ENCODE data around the gene EEF1A1.

DNA sequence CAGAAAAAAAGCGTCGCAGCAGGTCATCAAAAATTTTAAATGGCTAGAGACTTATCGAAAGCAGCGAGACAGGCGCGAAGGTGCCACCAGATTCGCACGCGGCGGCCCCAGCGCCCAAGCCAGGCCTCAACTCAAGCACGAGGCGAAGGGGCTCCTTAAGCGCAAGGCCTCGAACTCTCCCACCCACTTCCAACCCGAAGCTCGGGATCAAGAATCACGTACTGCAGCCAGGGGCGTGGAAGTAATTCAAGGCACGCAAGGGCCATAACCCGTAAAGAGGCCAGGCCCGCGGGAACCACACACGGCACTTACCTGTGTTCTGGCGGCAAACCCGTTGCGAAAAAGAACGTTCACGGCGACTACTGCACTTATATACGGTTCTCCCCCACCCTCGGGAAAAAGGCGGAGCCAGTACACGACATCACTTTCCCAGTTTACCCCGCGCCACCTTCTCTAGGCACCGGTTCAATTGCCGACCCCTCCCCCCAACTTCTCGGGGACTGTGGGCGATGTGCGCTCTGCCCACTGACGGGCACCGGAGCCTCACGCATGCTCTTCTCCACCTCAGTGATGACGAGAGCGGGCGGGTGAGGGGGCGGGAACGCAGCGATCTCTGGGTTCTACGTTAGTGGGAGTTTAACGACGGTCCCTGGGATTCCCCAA lies at the start of gene EEF1A1:
- TF ChIP-seq POLR2AphosphoS5 (IDR thresholded peaks at IDR 0.05; ENCODE audit: low read depth, low read length) (peak; percentile 100), TAF1 (IDR thresholded peaks at IDR 0.05; ENCODE audit: borderline replicate concordance, insufficient read depth, low read length) (peak; percentile 100), SIN3A (IDR thresholded peaks at IDR 0.05; ENCODE audit: borderline replicate concordance, insufficient read depth, low read length) (peak; percentile 90; the same call in 1 of the 2 replicates)
- TF ChIP-seq, protein P1, sequence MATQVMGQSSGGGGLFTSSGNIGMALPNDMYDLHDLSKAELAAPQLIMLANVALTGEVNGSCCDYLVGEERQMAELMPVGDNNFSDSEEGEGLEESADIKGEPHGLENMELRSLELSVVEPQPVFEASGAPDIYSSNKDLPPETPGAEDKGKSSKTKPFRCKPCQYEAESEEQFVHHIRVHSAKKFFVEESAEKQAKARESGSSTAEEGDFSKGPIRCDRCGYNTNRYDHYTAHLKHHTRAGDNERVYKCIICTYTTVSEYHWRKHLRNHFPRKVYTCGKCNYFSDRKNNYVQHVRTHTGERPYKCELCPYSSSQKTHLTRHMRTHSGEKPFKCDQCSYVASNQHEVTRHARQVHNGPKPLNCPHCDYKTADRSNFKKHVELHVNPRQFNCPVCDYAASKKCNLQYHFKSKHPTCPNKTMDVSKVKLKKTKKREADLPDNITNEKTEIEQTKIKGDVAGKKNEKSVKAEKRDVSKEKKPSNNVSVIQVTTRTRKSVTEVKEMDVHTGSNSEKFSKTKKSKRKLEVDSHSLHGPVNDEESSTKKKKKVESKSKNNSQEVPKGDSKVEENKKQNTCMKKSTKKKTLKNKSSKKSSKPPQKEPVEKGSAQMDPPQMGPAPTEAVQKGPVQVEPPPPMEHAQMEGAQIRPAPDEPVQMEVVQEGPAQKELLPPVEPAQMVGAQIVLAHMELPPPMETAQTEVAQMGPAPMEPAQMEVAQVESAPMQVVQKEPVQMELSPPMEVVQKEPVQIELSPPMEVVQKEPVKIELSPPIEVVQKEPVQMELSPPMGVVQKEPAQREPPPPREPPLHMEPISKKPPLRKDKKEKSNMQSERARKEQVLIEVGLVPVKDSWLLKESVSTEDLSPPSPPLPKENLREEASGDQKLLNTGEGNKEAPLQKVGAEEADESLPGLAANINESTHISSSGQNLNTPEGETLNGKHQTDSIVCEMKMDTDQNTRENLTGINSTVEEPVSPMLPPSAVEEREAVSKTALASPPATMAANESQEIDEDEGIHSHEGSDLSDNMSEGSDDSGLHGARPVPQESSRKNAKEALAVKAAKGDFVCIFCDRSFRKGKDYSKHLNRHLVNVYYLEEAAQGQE (IDR thresholded peaks at IDR 0.05; ENCODE audit: insufficient read depth in 1 of 2, low read depth in 2 of 2, low read length in 2 of 2), result peak; percentile 60 to 79

Measured in PFSK-1 (cell line).